ENCODE measurements around the gene JMJD4. TPM values are rescaled to one million over a fixed set of nuclear protein-coding genes. Genes with fewer than 3 reads are reported as not detected.

JMJD4 gene
- total RNA-seq, 2 donors from 2014 or later = 7.2 to 14.8 TPM

DNA sequence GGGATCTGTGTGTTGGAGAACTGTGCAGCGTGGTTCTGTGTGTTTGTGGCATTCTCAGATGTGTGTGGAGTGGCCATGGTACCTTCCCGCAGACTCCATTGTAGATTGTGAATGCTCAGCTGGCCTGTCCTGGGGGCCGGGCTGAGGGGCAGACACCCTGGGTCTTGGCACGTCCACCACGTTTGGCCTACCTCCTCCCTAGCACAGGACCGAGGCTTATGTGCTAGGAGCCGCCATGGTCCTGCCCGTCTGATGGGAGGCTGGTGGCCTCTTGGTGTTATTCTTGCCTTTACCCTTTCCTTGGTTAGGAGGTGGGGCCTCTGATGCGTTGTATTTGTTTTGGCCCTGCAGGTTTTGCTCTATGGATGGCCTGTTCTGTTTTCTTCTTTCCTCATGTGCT is 25.3 kb upstream of the JMJD4 start:
- Mint-ChIP-seq H3K9me3 (peaks cover 0 to 4% of the 10 kb centered on the region in 2 donors), H3K27ac (peak overlapping the region in 1 of 2 donors; percentile 68), H3K36me3 (peaks cover 7 to 36% of the 10 kb centered on the region in 2 donors)
- peak in 1 of 2 donors; percentile 4 for ATAC-seq
- DNase-seq (ENCODE audit: low spot score in 2 of 2) = no peak

DNA sequence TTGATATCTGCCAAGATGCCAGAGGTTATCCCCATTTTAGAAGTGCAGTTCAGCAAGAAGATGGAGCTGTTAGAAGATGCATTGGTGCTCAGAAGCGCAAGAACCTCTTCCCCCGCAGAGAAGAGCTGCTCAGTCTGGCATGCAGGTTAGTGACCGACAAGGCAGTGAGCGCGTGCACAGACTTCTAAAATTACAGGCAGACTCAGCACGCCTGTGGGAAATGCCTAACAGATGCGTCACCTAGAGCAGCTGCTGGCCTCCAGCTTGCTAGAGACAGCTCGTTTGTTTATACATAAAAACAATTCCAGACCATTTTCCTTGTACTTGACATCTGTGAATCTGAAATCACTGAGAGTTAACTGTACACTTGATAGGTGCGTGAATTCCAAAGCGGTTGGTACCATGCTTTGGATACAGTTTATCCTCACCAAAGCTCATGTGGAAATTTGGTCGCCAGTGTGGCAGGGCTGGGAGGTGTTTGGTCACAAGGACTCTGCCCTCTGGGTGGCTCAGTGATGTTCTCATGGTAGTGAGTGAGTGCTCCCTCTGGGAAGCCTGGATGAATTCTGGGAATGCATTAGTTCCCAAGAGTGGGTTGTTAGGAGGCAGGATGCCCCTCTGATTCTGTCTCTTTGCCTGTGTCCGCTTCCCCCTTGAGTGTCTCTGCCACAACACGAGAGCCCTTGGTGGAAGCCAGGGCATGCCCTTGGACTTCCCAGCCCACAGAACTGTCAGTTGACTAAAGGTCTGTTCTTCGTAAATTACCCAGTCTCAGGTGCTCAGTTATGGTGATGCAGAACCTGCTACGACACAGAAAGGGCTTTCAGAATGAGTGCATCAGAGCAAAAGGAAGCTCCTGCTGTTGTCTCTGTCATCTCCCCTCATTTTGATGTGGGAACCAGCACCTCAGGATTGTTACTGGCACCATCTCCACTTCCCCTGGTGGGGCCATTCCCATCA is 24.5 kb upstream of the JMJD4 start:
- Mint-ChIP-seq H3K36me3 (peaks cover 7 to 36% of the 10 kb centered on the region in 2 donors), H3K27ac (peak overlapping the region; percentile 60 to 68), H3K9me3 (peaks cover 0 to 4% of the 10 kb centered on the region in 2 donors)
- peak; percentile 60 to 74 for ATAC-seq
- peak in 1 of 2 donors; percentile 35 for DNase-seq (ENCODE audit: low spot score in 2 of 2)

DNA sequence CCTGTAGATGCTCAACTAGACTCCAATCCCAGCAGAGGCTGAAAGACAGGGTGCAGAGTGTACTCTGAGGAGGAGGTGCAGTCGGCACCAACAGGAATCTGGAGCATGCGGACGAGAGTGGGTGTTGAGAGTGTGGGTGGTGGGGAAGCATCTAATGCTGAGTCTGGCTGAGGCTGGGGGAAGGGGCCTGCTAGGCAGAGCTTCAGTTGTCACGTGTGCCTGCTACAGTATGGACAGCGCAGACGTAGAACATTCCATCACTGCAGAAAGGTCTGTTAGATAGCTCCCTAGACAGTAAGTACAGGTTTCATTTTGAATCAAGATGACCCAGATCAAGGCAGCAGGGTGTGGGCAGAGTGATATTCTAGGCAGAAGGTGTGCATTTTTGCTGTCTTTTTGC is 23.3 kb upstream of the JMJD4 start:
- ATAC-seq (peak; percentile 41 to 62), DNase-seq (ENCODE audit: low spot score in 2 of 2) (no peak)
- Mint-ChIP-seq H3K36me3 (peaks cover 7 to 36% of the 10 kb centered on the region in 2 donors), H3K9me3 (peaks cover 0 to 4% of the 10 kb centered on the region in 2 donors), H3K27ac (peak overlapping the region; percentile 34 to 84)

DNA sequence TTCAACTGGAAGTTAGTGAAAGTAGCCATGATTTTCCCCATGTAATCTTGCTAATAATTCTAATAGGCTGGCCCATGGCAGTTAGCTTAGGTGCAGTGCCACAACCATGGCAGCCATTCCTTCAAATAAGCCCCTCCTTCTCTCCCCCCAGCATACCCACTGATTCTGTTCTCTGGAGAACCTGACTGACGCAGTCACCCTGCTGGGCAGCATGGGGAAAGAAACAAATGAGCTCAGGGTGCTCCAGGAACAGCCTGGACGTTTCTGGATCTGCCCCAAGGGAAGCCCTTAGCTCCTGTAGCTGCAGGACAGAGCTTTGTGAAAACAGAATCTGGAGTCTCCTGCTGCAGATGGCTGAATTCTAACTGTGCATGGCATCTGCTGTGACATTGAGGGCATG is 22.7 kb upstream of the JMJD4 start:
- Mint-ChIP-seq H3K27ac (no peak overlapping the region), H3K36me3 (peaks cover 7 to 36% of the 10 kb centered on the region in 2 donors), H3K9me3 (peaks cover 0 to 4% of the 10 kb centered on the region in 2 donors)
- ATAC-seq (no peak), DNase-seq (ENCODE audit: low spot score in 2 of 2) (no peak)

DNA sequence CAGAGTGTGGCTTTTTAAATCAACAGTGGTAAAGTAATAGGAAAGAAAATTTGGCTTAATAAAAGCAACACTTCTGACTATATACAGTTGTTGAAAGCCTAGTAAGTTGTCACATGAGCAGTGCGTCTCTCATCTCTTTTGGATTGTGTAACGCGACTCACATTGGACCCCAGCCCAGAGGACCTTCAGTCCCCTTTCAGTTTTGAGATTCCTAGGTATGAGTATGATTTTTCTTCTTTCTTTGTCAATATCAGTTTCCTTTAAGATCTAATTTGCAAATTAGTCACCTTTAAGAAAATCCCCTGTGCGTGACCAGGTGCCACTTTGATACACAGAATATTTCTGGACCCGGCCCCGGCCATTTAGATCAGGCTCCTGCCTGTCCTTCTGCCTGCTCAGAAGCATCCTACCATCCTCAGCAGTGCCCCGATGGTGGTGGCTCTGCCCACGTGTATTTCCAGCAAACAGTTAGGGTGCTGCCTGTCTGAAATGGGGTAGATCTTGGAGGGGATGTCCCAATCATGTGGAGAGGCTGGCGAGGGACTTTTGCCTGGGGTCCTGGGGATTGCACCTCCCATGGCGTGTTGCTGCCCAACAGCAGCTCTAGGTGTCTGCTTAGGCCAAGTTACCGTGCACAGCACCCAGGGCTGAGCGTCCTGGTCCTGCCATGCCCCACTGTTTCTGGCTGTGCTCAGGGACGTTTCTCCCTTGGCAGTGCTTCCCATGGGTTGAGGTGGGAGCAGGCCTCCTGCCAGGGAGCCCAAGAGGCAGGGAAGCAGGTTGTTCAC is 21.3 kb upstream of the JMJD4 start:
- ATAC-seq (peak; percentile 56 to 63), DNase-seq (ENCODE audit: low spot score in 2 of 2) (no peak)
- H3K9me3 Mint-ChIP-seq = peaks cover 0 to 4% of the 10 kb centered on the region in 2 donors
- H3K36me3 Mint-ChIP-seq = peaks cover 7 to 34% of the 10 kb centered on the region in 2 donors
- peak overlapping the region in 1 of 2 donors; percentile 63 for H3K27ac Mint-ChIP-seq

DNA sequence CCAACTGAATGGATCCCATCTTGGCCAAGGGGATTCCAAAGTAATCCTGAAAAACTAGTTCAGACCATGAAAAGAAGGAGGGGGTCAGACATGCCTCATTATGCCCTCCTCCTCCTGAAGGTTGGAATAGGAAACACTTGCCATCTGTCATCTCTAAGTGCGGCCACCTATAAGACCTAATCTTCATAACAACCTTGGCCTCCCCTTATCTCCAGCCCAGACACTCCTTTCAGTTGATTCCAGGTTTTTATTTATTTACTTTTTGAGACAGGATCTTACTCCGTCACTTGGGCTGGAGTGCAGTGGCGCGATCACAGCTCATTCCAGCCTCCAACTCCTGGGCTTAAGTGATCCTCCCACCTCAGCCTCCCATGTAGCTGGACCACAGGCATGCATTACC is 19.9 kb upstream of the JMJD4 start:
- Mint-ChIP-seq H3K9me3 (no peaks in the 10 kb centered on the region), H3K36me3 (peaks cover 7 to 23% of the 10 kb centered on the region in 2 donors), H3K27ac (no peak overlapping the region)
- no peak for DNase-seq (ENCODE audit: low spot score in 2 of 2)
- ATAC-seq = no peak

DNA sequence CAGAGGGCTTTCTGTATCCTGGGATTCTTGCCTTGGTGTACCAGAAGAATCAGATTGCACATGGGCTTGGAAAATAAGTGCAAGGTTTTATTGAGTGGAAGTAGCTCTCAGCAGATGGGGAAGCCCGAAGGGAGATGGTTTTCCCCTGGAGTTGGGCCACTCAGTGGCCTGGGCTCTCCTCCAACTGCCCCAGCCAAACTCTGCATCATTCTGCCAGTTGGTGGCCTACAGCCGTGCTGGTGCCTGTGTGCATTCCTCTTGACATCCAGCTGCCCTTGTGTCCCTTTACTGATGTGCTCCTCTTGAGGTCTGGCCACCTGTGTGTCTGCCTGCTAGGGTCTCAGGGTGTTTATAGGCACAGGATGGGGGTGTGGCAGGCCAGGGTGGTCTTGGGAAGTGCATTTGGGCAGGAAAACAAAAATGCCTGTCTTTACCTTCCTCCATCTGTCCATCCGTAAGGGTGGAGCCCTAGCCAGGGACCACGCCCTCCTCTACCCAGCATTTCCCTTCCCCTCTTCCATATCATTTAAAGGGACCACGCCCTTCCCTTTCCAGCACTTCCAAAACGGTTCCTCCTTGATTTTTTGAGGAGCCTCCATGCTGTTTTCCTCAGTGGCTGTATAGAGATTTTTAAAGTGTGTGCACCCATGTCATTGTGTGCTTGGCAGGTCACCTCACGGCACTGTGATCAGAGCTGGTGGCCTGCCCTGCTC is 19.1 kb upstream of the JMJD4 start:
- no peak for DNase-seq (ENCODE audit: low spot score in 2 of 2)
- ATAC-seq = no peak
- peak overlapping the region in 1 of 2 donors; percentile 36 for H3K27ac Mint-ChIP-seq
- no peaks in the 10 kb centered on the region for H3K9me3 Mint-ChIP-seq
- peaks cover 11 to 15% of the 10 kb centered on the region in 2 donors for H3K36me3 Mint-ChIP-seq

DNA sequence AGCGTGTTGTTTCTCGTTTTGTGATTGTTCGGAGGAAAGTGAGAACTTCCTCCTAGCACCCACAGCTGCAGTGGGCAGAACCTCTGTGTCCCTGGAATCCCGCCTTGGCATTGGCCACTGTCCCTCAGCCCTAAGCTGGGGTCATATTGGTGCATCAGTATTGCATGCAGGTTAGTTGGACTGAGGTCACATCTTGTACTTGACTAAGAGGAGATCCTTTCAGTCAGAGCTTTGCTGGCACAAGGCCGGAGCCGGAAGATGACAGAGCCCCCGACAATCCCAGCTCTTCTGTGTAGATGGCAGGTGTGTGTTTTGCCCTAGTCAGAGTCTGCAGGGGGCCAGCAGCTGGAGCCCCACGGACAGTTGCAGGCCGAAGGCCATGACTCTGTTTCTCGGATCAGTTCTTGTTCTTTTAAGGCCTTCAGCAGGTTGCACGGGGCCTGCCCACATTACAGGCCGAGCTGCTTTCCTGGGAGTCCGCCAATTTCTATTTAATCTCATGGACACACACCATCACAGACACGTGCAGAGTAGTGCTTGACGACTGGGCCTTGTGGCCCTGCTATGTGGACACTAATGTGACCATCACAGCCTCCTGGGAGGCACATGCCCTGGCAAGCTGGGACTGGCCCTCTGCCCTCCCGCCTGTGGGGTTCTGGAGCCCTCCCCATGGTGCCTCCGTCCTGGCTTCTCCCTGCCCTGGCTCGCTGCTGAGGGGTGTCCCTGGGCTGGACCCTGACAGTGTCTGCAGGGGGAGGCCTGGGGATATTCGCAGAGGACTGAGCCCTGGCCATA is 15.0 kb upstream of the JMJD4 start:
- DNase-seq (ENCODE audit: low spot score in 2 of 2) (no peak), ATAC-seq (no peak)
- Mint-ChIP-seq H3K36me3 (peaks cover 5 to 6% of the 10 kb centered on the region in 2 donors), H3K27ac (no peak overlapping the region), H3K9me3 (no peaks in the 10 kb centered on the region)

DNA sequence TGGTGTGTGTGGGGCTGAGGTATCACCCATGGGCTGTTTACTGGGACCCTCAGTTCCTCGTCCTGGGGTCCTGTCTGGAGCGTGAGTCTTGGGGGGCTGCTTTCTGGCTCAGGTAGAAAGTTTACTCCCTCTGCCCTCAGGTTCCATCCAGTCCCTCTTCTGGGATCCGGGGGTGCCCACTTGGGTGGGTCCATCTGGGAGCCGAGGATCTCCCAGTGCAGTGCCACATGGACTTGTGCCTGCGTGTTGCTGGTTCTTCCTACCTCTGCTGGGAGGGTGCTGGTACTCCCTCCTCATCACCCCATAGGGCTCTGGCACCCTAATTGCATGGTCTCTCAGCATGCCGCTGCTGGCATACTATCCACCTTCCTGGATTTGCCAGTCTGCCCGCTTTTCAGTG is 14.1 kb upstream of the JMJD4 start:
- ATAC-seq (no peak), DNase-seq (ENCODE audit: low spot score in 2 of 2) (no peak)
- Mint-ChIP-seq H3K27ac (no peak overlapping the region), H3K36me3 (peaks cover 5 to 6% of the 10 kb centered on the region in 2 donors), H3K9me3 (no peaks in the 10 kb centered on the region)

DNA sequence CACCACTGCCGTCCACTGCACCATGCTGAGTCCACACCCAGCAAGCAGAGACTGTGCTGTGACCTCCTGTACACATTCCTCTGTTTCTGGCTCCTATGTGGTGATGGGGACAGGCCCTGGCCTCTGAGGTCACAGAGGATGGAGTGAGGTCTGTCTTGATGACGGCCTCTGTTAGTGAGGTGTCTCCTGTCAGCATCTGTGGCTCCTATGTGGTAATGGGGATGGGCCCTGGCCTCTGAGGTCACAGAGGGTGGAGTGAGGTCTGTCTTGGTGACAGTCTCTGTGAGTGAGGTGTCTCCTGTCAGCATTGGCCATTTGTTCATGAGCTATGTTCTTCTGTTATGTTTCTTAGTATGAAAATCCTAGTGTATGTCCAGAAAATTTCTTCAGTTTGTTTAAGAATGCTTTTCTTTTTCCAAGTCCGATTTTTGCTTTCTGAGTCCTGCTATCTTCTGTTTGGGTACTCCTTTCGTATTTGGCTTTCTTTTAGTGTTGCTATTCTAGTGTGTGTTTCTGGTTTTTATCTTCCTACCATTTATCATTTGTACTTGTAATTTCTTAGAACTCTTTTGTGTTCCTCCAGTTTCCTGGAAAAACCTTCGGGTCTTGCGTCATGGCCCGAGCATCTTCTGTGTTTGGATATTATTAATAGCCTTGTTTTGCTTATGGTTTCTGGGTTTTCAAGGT is 13.5 kb upstream of the JMJD4 start:
- no peaks in the 10 kb centered on the region for H3K9me3 Mint-ChIP-seq
- ATAC-seq = peak; percentile 68 to 88
- DNase-seq (ENCODE audit: low spot score in 2 of 2) = no peak
- no peak overlapping the region for H3K27ac Mint-ChIP-seq
- H3K36me3 Mint-ChIP-seq = peaks cover 5 to 6% of the 10 kb centered on the region in 2 donors

DNA sequence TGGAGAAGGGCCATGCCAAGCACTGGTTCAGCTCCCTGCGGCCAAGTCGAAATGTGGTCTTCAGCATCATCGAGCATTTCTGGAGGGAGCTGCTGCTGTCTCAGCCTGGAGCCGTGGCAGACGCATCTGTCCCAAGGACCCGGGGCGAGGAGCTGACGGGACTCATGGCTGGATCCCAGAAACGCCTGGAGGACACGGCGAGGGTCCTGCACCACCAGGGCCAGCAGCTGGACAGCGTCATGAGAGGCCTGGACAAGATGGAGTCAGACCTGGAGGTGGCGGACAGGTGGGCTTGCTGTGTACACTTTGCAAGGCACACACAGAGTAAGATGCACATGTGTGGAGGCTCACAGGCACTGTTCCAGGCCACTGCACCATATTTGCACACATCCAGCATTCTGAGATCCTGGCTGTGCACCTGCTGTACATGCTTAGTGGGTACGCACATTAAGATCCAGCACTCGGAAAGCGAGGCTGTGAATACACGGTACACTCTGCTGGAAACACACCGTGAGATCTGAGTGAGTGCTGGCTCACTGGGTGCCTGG is 12.9 kb upstream of the JMJD4 start:
- H3K27ac Mint-ChIP-seq = no peak overlapping the region
- DNase-seq (ENCODE audit: low spot score in 2 of 2) = no peak

DNA sequence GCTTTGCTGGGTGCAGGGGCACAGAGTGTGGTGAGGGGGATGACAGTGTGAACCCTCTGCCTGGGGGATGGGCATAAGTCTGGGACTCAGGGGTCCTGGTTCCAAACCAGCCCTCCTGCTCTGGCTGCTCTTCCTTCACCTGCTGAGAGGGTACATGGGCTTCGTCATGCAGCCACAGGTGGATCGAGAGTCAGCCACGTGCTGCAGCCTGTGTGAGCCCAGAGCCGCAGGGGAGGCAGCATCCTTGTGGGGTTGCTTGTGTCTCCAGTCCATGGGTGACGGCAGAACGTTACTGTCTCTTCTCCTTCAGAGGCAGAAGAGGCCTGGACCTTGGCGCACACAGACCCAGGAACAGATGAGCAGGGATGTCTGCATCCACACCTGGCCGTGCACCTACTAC is 12.3 kb upstream of the JMJD4 start:
- no peak for DNase-seq (ENCODE audit: low spot score in 2 of 2)
- peaks cover 5 to 6% of the 10 kb centered on the region in 2 donors for H3K36me3 Mint-ChIP-seq
- H3K9me3 Mint-ChIP-seq = no peaks in the 10 kb centered on the region
- no peak for ATAC-seq
- H3K27ac Mint-ChIP-seq = no peak overlapping the region

More for the DNA sequence above, 12.9 kb upstream of the JMJD4 start:
- ATAC-seq = peak in 1 of 2 donors; percentile 20
- Mint-ChIP-seq H3K9me3 (no peaks in the 10 kb centered on the region), H3K36me3 (peaks cover 5 to 6% of the 10 kb centered on the region in 2 donors)

DNA sequence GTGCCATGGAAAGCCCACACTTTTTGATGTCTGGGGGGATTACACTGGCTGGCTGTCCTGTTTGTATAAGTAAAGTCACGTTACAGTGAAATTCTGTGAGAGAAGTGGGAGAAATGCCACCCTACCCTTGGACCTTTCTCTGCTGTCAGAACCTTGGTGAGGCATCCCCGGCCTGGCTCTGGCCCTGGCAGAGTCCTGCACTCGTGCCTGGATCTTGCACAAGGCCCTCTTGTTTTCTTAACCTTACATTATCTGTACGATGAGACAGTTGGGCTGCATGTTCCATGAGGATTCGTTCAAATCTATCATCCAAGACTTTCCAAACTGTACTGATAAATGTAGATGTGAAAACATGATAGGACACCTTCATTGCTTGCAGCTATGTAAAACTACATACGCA is 11.6 kb upstream of the JMJD4 start:
- peaks cover 5 to 6% of the 10 kb centered on the region in 2 donors for H3K36me3 Mint-ChIP-seq
- no peak for ATAC-seq

DNA sequence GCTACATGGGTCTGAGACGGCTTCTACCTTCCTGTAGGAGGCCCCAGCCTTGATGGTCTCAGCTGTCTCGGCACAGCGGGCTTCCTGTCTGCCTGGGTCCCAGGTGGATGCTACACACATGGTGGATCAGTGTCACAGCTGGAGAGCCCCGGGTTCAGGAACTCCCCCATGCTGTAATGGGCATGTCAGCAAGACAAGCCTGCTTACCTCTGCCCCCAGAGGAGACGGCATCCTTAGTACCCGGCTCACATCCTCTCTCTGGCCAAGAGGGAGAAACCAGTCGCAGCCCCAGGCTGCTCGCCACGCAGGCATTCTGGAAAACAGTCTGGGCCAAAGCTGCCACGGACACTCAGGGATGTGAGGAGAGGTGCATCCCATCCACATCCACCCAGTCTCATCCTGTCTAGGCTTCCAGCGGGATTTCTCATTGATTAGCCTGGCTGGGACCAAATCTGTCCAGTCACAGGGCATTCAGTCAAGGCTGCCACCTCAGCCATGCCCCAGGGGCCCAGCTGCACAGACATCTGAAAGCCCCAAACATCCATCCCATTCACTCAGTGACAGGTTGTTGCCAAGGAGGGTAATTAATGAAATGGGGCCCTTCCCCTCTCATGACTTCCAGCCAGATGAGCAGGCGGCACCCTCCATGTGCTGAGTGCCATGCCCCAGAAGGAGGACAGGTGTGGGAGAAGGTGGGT is 10.6 kb upstream of the JMJD4 start:
- ATAC-seq (no peak), DNase-seq (ENCODE audit: low spot score in 2 of 2) (no peak)
- no peak overlapping the region for H3K27ac Mint-ChIP-seq
- no peaks in the 10 kb centered on the region for H3K9me3 Mint-ChIP-seq
- H3K36me3 Mint-ChIP-seq = peaks cover 0 to 6% of the 10 kb centered on the region in 2 donors

More for the DNA sequence above, 11.6 kb upstream of the JMJD4 start:
- DNase-seq (ENCODE audit: low spot score in 2 of 2) = no peak
- Mint-ChIP-seq H3K9me3 (no peaks in the 10 kb centered on the region), H3K27ac (peak overlapping the region; percentile 20 to 32)
